Astrocyte of the spinal cord (primary cell): ENCODE data around the gene SLC12A5.

ENCODE experiments used
- DNase-seq: peaks from one replicate; pipeline ENCODE4 v3.0.0; 2011; ENCODE audit warnings: low read depth, low spot score
- H3K4me3 ChIP-seq: 2 replicates; pipeline ENCODE4 v1.5.1; 2011; ENCODE audit warnings: low read depth, mild to moderate bottlenecking, low read length, moderate library complexity
- in situ Hi-C: cut with HindIII; loops from 2 replicates; pipeline ENCODE4 v1.10.0; 2017; ENCODE audit warnings: low sequenced_read_pairs
- TF ChIP-seq, protein P1 (sequence below): IDR thresholded peaks from 2 replicates; pipeline ENCODE4 v1.5.1; 2012; ENCODE audit warnings: low read depth, mild to moderate bottlenecking, low read length, inconsistent platforms

The SLC12A5 gene

DNA sequence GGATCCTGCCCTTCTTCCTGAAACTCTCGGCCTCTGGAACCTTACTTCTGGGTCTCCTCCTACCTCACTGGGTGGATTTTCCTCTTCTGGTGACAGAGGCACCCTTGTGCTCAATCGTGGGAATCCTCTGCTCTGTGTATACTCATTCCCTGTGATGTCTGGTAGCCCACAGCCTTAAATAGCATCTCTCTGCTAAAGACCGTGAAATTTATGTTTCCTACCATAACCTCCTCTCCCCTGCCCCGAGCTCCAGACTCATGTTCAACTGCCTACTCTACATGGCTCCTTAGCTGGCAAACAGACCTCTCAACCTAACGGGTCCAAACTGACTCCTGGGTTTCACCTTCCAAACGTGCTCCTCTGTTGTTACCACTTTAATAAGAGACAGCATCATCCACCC lies 10.4 kb upstream of the SLC12A5 start:
- no peak overlapping the region for H3K4me3 ChIP-seq
- TF ChIP-seq, protein P1, sequence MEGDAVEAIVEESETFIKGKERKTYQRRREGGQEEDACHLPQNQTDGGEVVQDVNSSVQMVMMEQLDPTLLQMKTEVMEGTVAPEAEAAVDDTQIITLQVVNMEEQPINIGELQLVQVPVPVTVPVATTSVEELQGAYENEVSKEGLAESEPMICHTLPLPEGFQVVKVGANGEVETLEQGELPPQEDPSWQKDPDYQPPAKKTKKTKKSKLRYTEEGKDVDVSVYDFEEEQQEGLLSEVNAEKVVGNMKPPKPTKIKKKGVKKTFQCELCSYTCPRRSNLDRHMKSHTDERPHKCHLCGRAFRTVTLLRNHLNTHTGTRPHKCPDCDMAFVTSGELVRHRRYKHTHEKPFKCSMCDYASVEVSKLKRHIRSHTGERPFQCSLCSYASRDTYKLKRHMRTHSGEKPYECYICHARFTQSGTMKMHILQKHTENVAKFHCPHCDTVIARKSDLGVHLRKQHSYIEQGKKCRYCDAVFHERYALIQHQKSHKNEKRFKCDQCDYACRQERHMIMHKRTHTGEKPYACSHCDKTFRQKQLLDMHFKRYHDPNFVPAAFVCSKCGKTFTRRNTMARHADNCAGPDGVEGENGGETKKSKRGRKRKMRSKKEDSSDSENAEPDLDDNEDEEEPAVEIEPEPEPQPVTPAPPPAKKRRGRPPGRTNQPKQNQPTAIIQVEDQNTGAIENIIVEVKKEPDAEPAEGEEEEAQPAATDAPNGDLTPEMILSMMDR, result no peak
- no peak for DNase-seq
- in situ Hi-C loops, result no loop called here

DNA sequence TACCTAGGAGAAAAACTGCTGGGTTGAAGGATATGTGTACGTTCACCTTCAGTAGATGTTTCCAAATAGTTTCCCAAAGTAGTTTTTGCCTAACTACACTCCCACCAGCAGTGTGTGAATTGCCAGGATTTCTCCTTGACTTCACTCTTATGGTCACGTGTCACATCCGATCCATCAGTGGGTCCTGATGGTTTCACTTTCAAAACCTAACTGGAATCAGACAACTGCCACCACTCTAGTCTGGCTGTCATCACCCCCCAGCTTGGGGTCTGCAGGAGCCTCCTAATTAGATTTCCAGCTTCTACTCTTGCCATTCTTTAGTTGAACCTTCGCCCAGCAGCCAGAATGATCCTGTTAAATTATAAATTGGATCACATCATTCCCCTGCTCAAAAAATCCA lies 8.5 kb upstream of the SLC12A5 start:
- in situ Hi-C loops, result no loop called here
- no peak overlapping the region for H3K4me3 ChIP-seq
- TF ChIP-seq, protein P1, result no peak
- no peak for DNase-seq

DNA sequence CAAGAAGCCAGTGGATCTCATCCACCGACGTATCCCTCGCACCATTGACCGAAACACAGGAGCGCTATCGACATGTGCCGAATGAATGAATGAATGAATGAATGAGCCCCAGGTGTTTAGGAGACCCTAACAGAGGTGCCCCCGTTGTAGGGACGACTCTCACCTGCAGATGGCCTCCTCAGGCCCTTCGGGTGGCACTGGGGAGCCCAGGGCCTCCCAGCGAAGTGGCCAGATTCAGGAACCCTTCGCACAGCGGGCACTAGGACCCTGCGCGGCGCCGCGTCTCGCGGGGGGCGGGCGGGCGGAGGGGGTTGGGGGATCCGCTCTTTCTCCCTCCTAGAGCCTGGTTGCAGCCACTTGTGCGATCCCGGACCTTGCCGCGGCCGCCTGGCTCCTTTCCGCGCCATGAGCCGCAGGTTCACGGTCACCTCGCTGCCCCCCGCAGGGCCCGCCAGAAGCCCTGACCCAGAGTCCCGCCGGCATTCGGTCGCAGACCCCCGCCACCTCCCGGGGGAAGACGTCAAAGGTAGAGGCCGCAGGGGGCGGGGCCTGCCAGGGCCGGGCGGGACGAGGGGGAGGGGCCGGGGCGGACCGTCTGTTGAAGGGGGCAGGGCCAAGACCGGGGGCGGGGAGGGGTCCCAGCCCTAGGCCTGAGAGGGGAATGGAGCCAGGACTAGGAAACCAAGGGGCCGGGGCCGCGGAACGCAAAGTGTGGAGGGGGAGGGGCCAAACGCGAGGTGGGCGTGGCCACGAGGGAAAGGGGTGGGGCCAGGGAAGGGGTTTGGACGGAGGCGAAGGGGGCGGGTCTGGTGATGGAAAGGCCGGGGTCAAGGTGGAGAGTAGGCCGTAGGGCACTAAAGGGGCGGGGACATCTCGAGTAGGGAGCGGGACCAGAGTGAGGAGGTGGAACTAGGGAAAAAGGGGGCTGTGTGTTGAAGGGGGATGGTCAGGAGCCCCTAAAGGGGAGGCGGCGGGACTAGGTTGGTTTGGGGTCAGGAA lies 7.4 kb upstream of the SLC12A5 start:
- in situ Hi-C loops, result no loop called here
- TF ChIP-seq, protein P1, result no peak
- peak overlapping the region; percentile 32 for H3K4me3 ChIP-seq
- DNase-seq, result no peak

GRCh38 chr20:46022411-46023147 lies 6.4 kb upstream of the SLC12A5 start:
- no peak for DNase-seq
- H3K4me3 ChIP-seq, result no peak overlapping the region
- in situ Hi-C loops, result no loop called here
- TF ChIP-seq, protein P1, result peak; percentile 80

DNA sequence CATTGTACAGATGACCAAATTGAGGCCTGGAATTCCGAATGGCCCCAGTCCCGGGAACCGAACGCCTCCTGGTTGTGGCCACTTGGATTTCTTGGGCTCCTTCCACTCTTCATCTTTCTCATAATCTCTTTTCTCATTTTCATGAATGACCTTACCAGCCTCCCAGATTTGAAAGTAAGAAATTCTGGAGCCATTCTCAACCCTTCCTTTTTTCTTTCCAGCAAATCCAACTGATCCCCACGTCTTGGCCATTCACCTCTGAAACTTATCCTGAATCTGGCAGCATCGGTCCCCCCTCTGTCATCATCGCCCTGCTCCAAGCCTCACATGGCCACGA lies 5.9 kb upstream of the SLC12A5 start:
- no peak for DNase-seq
- TF ChIP-seq, protein P1, result no peak
- no peak overlapping the region for H3K4me3 ChIP-seq
- in situ Hi-C loops, result no loop called here

GRCh38 chr20:46023999-46024398 lies 5.0 kb upstream of the SLC12A5 start:
- no peak overlapping the region for H3K4me3 ChIP-seq
- no peak for DNase-seq
- in situ Hi-C loops, result no loop called here
- TF ChIP-seq, protein P1, result no peak
